GM19240 (cell line): ENCODE measurements around the gene CTTNBP2.

Source experiments
- DNase-seq: peaks from one replicate; pipeline ENCODE4 v3.0.0; 2011; ENCODE audit warnings: low spot score; ENCODE audit not compliant: insufficient read length

CTTNBP2 gene

GRCh38 chr7:117871778-117872538 lies 1.3 kb downstream of the CTTNBP2 start:
- DNase-seq, result no peak

- DNase-seq, result no peak
Measured at GRCh38 chr7:117871401-117871777, 1.9 kb downstream of the CTTNBP2 start.

GRCh38 chr7:117870448-117871130 lies 2.7 kb downstream of the CTTNBP2 start:
- no peak for DNase-seq

- DNase-seq, result no peak
Measured at GRCh38 chr7:117869374-117869773, 3.9 kb downstream of the CTTNBP2 start.

- DNase-seq, result no peak
Measured at GRCh38 chr7:117863618-117864017, 9.6 kb downstream of the CTTNBP2 start.

- no peak for DNase-seq
Measured at GRCh38 chr7:117862378-117862777, 10.9 kb downstream of the CTTNBP2 start.

- no peak for DNase-seq
Measured at GRCh38 chr7:117859246-117859812, 13.9 kb downstream of the CTTNBP2 start.

- DNase-seq, result no peak
Measured at GRCh38 chr7:117858712-117859111, 14.5 kb downstream of the CTTNBP2 start.

- no peak for DNase-seq
Measured at GRCh38 chr7:117857718-117858117, 15.5 kb downstream of the CTTNBP2 start.

- DNase-seq, result no peak
Measured at GRCh38 chr7:117856196-117856595, 17.0 kb downstream of the CTTNBP2 start.

GRCh38 chr7:117854186-117854585 lies 19.1 kb downstream of the CTTNBP2 start:
- no peak for DNase-seq

- no peak for DNase-seq
Measured at GRCh38 chr7:117848941-117849340, 24.3 kb downstream of the CTTNBP2 start.

GRCh38 chr7:117844678-117845077 lies 28.6 kb downstream of the CTTNBP2 start:
- no peak for DNase-seq

GRCh38 chr7:117841611-117842010 lies 31.6 kb downstream of the CTTNBP2 start:
- DNase-seq, result no peak

GRCh38 chr7:117841011-117841410 lies 32.2 kb downstream of the CTTNBP2 start:
- DNase-seq, result no peak

GRCh38 chr7:117839507-117839906 lies 33.7 kb downstream of the CTTNBP2 start:
- no peak for DNase-seq

GRCh38 chr7:117837841-117838240 lies 35.4 kb downstream of the CTTNBP2 start:
- DNase-seq, result no peak

- no peak for DNase-seq
Measured at GRCh38 chr7:117835016-117835664, 38.1 kb downstream of the CTTNBP2 start.

- DNase-seq, result no peak
Measured at GRCh38 chr7:117830422-117830954, 42.8 kb downstream of the CTTNBP2 start.

- DNase-seq, result no peak
Measured at GRCh38 chr7:117829450-117830117, 43.7 kb downstream of the CTTNBP2 start.

- DNase-seq, result no peak
Measured at GRCh38 chr7:117828825-117829224, 44.4 kb downstream of the CTTNBP2 start.
